WTC11 (cell line): ENCODE results near the gene WNT9B. TPM values are rescaled to one million over a fixed set of nuclear protein-coding genes. Genes with fewer than 3 reads are reported as not detected.

Experiments
- ATAC-seq: fragments of 200-7000 bp; cut with Tn5 transposase; 2 replicates; pipeline ENCODE4 v1.10.0; 2021; ENCODE audit warnings: mild to moderate bottlenecking, moderate library complexity
- CTCF ChIA-PET: fragments of 300-600 bp; sonication (Branson Sonifier 250); formaldehyde crosslinking; loops from one replicate; lab custom pipeline; 2021; ENCODE audit warnings: antibody characterized with exemption; lab: Charles Lee
- POLR2A ChIA-PET: fragments of 350-600 bp; sonication (Branson Sonifier 250); formaldehyde crosslinking; loops from one replicate; lab custom pipeline; 2021; ENCODE audit warnings: antibody characterized with exemption; lab: Charles Lee
- DNase-seq: peaks from one replicate; pipeline ENCODE4 v3.0.0; 2021; ENCODE audit warnings: low spot score
- H3K27ac Mint-ChIP-seq: 2 replicates; pipeline ENCODE4 v1.8.0; 2021; ENCODE audit warnings: mixed read lengths
- H3K27me3 Mint-ChIP-seq: 2 replicates; pipeline ENCODE4 v1.8.0; 2021; ENCODE audit warnings: low read depth, mild to moderate bottlenecking, moderate library complexity, mixed read lengths
- H3K36me3 Mint-ChIP-seq: 2 replicates; pipeline ENCODE4 v1.8.0; 2021; ENCODE audit warnings: mixed read lengths
- H3K4me1 Mint-ChIP-seq: 2 replicates; pipeline ENCODE4 v1.8.0; 2022; ENCODE audit warnings: mixed read lengths
- H3K4me3 Mint-ChIP-seq: 2 replicates; pipeline ENCODE4 v1.8.0; 2021; ENCODE audit warnings: mild to moderate bottlenecking, moderate library complexity, mixed read lengths
- H3K9me3 Mint-ChIP-seq: 2 replicates; pipeline ENCODE4 v1.8.0; 2021; ENCODE audit warnings: mixed read lengths
- ARID4B ChIP-seq: sonication (generic); formaldehyde crosslinking; IDR thresholded peaks from 2 replicates; pipeline ENCODE4 v1.8.0; 2023; ENCODE audit warnings: missing genetic modification reagents, mild to moderate bottlenecking, borderline replicate concordance
- CREM ChIP-seq: sonication (generic); formaldehyde crosslinking; IDR thresholded peaks from 2 replicates; pipeline ENCODE4 v1.8.1; 2022; ENCODE audit warnings: mild to moderate bottlenecking, missing genetic modification reagents, moderate library complexity
- ETV6 ChIP-seq: sonication (generic); formaldehyde crosslinking; IDR thresholded peaks from 2 replicates; pipeline ENCODE4 v1.8.1; 2022; ENCODE audit warnings: mild to moderate bottlenecking, missing genetic modification reagents
- RORB ChIP-seq: fragments of 250-450 bp; sonication (Bioruptor Pico); IDR thresholded peaks from 2 replicates; pipeline ENCODE4 v1.9.0; 2021; ENCODE audit warnings: mild to moderate bottlenecking
- USF2 ChIP-seq: sonication (generic); formaldehyde crosslinking; IDR thresholded peaks from 2 replicates; pipeline ENCODE4 v1.8.1; 2023; ENCODE audit warnings: mild to moderate bottlenecking, missing genetic modification reagents, moderate library complexity
- ZNF317 ChIP-seq: sonication (generic); formaldehyde crosslinking; IDR thresholded peaks from 2 replicates; pipeline ENCODE4 v1.8.1; 2023; ENCODE audit warnings: low read depth, mild to moderate bottlenecking, moderate library complexity, missing genetic modification reagents, borderline replicate concordance
- ZNF423 ChIP-seq: fragments of 250-450 bp; sonication (Bioruptor Pico); IDR thresholded peaks from 2 replicates; pipeline ENCODE4 v2.1.2; 2022; ENCODE audit warnings: mild to moderate bottlenecking, moderate library complexity
- total RNA-seq: library from RNA; stranded (reverse); gene quantifications from 3 replicates; pipeline ENCODE4 v1.2.3, GENCODE V29; 2021
- TF ChIP-seq, protein P1 (sequence below): sonication (generic); formaldehyde crosslinking; IDR thresholded peaks from 2 replicates; pipeline ENCODE4 v1.8.1; 2023; ENCODE audit warnings: mild to moderate bottlenecking, missing genetic modification reagents, borderline replicate concordance

WNT9B gene
- total RNA-seq, 1 experiment from 2014 or later = 0.87 TPM

DNA sequence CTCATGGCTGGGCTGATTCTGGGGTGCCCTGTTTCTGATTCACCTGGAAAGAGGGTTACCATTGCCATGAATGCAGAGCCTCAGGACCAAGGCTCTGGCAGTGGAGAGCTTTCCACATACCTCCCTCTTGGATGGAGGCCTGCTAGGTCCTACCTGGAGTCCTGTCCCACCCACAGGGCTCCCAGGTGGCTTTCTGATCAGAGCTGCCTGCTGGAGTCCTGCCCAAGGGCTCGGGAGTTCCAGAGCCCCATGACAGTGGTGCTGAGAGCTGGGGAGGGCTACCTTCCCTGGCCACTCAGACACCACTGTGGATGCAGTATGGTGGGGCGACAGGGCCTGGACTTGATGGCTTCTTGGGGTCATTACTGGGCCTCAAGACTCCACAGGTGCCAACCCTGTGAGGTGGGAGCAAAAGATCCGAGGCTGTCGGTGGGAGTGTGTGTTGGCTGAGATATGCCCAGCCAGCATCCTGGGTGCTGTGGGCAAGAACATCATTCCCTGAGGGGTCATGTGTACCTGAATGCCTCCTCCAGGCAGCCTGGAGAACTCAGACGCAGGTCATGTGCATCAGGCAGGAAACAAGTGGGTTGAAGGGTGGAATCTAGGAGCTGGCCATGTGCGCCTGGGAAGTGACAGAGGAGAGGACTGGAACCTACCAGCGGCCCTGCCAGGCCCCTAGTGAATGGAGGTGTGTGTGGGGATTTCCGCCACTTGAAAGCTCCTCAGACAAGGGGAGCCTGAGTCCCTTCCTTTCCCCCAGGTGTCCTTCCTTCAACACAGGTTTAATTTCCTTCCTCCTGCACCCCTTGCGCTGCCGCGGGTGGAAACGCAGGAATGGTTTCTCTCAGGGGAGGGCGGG is 30.6 kb upstream of the WNT9B start:
- CTCF ChIA-PET = interaction anchor here (0.6 to 2.1 kb wide), 10 partner anchors 9 to 56 kb away, joined by 3 to 8 read pairs (median 4); no protein-coding TSS in a partner anchor
- no peak for DNase-seq
- Mint-ChIP-seq H3K4me1 (peaks cover 42% of the 10 kb centered on the region), H3K27ac (no peak overlapping the region), H3K36me3 (no peaks in the 10 kb centered on the region), H3K9me3 (no peaks in the 10 kb centered on the region), H3K4me3 (peak overlapping the region; percentile 69), H3K27me3 (peaks cover 74% of the 10 kb centered on the region)
- POLR2A ChIA-PET = interaction anchor here (0.6 to 1.1 kb wide), 3 partner anchors 8 to 122 kb away, joined by 3 to 4 read pairs (median 4); no protein-coding TSS in a partner anchor
- ATAC-seq = no peak
- TF ChIP-seq ARID4B (0 out of 2 replicates have a peak, but pooled peaks have one; percentile 48), ZNF317 (CRISPR knock-in tag) (no peak), RORB (CRISPR knock-in tag) (no peak), CREM (CRISPR knock-in tag) (no peak)
- TF ChIP-seq, protein P1, sequence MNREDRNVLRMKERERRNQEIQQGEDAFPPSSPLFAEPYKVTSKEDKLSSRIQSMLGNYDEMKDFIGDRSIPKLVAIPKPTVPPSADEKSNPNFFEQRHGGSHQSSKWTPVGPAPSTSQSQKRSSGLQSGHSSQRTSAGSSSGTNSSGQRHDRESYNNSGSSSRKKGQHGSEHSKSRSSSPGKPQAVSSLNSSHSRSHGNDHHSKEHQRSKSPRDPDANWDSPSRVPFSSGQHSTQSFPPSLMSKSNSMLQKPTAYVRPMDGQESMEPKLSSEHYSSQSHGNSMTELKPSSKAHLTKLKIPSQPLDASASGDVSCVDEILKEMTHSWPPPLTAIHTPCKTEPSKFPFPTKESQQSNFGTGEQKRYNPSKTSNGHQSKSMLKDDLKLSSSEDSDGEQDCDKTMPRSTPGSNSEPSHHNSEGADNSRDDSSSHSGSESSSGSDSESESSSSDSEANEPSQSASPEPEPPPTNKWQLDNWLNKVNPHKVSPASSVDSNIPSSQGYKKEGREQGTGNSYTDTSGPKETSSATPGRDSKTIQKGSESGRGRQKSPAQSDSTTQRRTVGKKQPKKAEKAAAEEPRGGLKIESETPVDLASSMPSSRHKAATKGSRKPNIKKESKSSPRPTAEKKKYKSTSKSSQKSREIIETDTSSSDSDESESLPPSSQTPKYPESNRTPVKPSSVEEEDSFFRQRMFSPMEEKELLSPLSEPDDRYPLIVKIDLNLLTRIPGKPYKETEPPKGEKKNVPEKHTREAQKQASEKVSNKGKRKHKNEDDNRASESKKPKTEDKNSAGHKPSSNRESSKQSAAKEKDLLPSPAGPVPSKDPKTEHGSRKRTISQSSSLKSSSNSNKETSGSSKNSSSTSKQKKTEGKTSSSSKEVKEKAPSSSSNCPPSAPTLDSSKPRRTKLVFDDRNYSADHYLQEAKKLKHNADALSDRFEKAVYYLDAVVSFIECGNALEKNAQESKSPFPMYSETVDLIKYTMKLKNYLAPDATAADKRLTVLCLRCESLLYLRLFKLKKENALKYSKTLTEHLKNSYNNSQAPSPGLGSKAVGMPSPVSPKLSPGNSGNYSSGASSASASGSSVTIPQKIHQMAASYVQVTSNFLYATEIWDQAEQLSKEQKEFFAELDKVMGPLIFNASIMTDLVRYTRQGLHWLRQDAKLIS (CRISPR knock-in tag) = no peak

DNA sequence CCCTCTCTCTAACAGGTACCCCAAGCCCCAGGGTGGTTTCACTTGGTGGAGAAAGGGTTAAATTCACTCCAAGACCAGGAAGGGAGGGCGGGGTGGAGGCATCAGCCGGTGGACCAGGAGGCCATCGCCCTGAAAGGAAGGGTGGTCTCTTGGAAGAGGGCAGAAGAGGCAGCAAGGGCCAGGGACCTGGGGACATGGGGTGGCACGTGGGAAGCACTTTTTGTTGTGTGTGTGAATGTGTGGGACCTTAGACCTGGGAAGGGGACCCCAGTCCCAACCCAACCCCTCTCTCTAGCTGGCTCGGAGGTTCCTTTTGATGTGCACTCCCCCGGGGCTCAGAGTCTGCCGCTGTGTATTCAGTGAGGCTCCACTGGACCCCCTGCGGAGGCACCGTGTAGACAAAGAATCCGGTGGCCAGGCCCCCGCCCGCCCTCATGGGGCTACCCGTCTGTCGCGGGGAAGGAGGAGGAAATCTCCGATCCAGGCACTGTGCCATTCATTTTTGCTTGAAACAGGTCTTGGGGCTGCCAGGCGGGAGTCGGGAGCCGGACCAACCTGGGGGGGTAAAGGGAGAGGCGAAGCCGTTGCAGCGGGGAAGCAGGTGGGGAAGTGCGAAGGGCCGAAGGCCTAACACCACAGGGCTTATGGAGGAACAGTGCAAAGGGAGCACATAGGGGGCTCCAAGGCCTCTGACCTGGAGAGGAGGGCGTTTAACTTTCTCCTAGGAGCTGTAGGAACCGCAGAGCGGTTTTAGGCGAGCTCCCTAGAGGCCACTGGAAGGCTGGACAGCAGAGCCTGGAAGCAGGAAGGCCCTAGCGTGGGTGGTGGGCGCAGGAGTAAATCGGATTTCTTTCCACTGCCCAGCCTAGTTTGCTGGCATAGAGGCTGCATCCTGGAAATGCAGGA is 29.6 kb upstream of the WNT9B start:
- Mint-ChIP-seq H3K4me3 (peak overlapping the region; percentile 58), H3K9me3 (no peaks in the 10 kb centered on the region), H3K36me3 (no peaks in the 10 kb centered on the region), H3K27me3 (peaks cover 65% of the 10 kb centered on the region), H3K27ac (peak overlapping the region; percentile 85), H3K4me1 (peaks cover 33% of the 10 kb centered on the region)
- ChIA-PET CTCF (interaction anchor here (1.0 to 2.1 kb wide), 11 partner anchors 9 to 55 kb away, joined by 3 to 13 read pairs (median 5); no protein-coding TSS in a partner anchor), POLR2A (interaction anchor here (0.7 to 1.1 kb wide), 2 partner anchors 9 to 121 kb away, joined by 3 to 4 read pairs; no protein-coding TSS in a partner anchor)
- peak; percentile 5 for ATAC-seq
- DNase-seq = peak; percentile 64
- TF ChIP-seq, protein P1 (CRISPR knock-in tag) = no peak
- TF ChIP-seq ETV6 (CRISPR knock-in tag) = peak; percentile 51; the same call in 1 of the 2 replicates
- peak; percentile 81 for TF ChIP-seq ZNF423 (CRISPR knock-in tag)
- peak; percentile 1; the same call in 1 of the 2 replicates for TF ChIP-seq USF2 (CRISPR knock-in tag)
